HG03571 (cell line): ENCODE measurements around the gene FOXP4.

Experiments used
- ATAC-seq: cut with Tn5 transposase; IDR thresholded peaks from one replicate; pipeline ENCODE4 v1.9.1; 2021; ENCODE audit not compliant: unreplicated experiment

The FOXP4 gene

DNA sequence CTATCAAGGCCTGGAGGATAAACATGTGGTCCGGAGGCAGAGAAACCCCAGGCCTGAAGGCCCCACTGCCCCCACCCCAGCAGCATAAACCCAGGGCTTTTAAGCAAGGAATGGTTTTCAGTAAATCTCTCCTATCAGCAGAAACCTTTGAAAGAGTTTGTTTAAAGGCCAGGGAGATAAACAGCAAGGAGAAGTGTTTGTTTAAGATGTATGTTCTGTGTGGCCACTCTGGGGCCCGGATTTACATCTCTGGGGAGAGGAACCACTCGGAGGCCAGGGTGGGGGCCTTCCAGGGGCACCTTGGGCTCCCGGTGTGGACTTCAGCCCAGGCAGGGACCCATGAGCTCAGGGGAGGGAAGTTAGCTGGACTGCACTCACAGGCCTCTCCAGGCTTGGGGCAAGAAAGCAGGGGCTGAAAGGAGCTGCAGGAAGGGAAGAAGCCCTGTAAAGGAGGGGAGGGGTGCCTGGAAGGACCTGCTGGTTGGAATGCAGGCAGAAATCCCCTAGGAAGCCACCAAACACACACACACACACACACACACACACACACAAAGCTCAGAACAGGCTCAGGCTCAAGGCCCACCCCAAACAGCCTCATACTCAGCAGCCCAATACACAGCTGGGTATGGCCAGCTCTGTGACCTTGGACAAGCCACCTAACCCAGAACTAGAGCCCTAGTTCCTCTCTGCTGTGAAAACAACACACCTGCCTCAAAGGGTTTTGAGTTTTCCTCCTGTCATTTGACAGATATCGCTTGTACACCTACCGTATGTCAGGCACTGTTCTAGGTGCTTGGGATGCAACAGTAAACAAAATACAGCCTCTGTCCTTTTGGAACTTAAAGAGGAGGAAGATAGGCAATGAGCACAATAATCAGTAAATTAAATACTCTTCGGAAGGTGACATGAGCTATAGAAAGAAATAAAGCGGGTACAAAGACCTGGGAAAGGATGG lies 26.2 kb upstream of the FOXP4 start:
- ATAC-seq, result no peak

DNA sequence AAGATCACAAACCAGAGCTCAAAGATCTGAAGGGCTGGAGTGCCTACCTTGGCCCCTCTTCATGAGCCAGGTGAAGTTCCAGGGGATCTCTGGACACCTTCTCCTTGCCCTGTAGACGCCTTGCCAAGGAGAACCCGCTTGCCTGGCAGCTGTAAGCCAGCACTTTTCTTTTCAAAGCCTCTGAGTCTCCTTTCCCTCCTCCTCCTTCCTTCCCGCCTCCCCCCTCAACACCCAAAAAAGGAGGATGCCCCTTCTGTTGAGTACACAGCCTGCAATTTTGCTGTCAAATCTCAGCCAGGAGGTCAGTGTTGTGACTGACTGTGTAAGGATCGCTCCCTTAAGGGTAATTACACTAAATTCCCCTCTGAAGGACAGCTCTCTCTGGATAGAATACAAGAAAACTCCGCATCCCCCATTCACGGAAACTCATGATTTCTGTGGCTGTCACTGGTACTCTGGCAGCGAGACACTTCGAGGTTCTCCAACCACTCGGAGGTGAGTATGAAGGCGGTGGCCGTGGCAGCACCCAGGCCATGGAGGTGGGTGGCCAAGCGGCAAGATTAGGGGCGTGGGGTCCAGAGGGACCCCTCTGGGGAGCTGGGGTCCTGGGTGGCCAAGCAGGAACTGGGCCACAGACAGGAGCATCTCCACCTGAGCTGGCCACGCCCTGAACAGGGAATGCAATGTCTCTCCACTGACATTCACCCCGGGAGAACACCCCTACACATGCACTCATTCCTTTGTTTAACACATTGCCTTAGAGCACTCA lies 23.2 kb upstream of the FOXP4 start:
- no peak for ATAC-seq

DNA sequence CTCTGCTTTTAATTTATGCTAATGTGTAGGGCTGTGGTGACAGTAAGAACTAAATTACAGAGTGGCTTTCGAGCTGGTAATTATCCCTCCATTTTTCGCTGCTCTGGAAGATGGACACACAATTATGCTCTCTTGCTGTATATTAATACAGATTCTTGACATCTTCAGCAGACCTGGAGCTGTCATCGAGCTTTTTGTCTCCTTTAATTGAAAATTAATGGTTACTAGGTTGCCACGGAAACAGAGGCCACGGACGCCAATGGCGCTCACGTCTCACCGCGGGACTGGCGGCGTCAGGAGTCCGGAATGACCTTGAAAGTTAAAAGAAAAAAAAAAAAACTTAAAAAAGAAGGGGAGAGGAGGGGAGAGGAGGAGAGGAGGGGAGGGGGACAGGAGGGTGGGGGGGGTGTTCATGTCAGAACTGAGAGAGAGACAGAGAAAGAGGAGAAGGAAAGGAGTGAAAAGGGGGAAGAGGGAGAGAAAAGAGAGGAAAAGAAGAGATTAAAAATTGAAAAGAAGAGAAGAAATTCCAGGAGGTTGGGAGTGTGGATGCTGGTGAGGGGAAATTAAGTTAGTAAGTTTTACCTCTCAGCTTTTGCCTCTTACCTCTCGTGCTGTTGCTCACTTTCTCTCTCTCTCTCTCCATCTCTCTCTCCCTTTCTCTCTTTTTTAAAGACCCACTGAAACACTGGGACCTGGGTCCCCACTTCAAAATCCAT lies 22.1 kb upstream of the FOXP4 start:
- ATAC-seq, result no peak

DNA sequence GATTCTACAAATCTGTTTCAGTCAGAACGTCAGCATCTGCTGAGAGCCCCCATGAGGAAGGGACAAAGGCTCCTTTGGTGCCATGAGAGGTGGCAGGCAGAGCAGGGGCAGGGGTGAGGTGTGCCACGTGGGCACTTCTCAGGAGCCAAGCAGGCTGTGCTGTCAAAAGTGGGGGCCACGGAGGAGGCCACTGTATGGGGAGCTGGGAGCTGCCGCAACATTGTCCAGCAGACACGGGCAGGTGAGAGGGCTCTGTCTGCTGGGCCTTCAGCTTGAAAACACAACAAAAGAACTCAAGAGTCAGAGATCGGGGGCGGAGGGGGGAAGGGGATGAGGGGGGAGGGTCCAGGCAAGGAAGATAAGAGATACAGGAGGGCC lies 21.6 kb upstream of the FOXP4 start:
- ATAC-seq, result no peak

DNA sequence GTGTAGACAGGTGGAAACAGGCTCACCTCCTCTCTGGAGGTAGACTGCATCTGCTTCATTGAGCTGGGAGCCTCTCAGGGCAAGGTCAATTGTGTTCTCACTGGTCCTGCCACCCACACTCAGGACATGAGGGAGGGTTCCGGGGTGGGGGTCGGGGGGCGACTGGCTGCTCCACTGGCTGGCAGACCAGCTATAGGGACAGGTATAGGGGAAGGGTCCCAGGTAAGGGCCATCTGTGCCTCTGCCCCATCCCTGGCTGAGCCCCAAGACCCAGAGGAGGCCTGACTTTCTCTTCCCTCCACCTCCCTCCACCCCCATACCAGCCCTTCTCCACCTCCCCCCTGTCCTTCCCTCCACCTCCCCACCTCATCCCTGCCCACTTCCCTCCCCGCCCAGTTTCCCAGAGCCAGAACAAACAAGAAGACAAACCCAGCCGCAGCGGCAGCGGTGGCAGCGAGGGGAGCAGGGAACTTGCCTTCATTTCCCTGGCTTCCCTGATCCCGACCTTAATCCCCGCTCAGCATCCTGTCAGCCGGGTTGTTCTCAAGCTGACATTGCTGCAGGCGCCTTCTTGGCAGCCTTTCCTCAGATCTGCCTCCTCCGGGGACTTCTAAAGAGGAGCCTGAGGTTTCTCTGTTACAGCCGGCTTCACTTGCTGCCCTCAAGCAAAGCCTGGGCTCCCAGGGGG lies 18.3 kb upstream of the FOXP4 start:
- ATAC-seq, result no peak

DNA sequence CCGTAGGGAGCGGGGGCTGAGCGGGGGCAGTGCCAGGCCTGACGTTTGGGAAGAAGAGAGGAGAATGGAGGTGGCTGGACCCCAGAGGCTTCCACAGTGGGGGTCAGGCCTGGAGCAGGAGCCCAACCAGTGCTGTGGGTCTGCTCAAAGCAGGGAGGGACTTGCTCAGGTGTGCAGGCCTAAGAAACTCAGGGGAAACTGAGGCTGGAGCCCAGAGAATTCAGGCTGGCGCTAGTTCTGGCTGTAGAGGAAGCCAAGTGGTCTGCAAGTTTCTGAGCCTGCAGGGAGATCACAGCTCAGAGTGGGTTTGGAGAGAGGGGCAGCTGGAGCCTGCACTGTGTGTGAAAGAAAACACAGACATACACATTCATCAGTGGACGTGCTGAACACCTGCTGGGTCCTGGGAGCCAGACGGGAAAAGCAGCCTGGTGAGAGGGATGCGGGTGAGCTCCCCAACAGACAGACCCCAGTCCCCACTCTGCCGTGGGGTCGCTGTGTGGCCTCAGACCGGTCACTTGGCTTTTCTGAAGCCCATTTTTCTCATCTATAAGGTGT lies 17.7 kb upstream of the FOXP4 start:
- no peak for ATAC-seq

DNA sequence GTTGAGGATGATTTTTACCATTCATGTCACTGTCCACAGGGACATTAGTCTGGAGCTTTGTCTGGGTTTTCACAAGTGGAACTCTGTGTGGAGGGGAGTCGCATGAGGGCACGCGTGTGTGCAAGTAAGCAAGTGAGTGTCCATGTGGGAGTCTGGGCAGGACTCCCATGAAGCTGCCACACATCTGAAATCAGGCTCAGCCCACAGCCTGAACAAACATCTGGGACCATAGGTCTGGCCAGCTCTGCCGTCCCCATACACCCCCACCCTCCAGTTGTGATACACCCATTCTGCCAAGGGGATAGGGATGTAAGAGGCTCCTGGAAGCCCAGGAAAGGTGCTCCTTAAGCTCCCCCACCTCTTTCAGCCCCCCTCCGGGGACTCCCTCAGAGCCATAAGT lies 17.1 kb upstream of the FOXP4 start:
- ATAC-seq, result no peak

DNA sequence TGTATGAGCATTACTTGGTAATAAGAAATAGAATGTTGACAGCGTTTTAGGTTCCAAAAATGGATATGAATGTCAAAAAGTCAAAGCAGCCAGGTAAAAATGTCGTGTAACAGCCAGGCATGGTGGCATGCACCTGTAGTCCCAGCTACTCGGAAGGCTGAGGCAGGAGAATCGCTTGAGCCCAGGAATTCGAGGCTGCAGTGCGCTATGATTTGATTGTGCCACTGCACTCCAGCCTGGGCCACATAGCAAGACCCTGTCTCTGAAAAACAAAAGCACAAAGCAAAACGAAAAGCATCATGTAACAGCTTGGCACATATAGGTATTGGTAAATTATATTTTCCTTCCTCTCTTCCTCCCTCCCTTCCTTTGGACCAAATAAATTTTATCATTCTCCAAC lies 16.2 kb upstream of the FOXP4 start:
- no peak for ATAC-seq

DNA sequence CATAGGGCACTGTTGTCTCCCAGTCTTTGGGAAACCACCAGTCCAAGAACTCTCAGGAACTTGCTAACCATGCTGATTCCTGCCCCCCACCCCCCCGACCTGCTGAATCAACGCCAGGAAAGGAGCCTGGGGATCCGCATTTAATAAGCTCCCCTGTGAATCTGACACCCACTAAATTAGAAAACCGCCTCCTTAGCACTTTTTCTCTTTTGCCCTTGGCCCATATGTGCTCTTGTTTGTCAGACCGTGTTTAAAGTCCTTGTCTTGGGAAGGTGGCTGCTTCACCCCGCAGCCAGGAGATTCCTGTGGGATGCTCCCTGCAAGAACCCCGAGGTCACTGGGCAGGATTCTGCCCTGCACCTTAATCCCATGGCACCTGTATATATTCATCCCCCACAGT lies 15.7 kb upstream of the FOXP4 start:
- ATAC-seq, result no peak

DNA sequence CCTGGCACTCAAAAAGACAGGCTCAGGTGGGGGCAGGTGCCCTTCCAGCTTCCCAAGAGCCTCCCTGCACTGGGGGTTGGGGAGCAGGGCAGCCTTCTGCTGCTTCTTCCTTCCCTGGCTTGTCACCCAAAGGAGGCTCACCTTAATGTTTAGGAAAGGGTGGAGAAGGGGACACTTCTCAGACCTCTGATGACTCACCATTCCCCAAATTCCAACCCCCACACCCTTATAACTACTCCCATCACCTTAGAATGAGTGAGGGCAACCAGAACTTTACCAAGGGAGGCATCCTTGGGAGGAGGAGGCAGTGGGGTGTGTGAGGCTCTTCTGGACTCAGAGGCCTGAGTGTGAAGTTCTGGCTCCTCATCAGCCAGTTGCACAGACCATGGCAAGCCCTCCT lies 15.2 kb upstream of the FOXP4 start:
- ATAC-seq, result no peak

DNA sequence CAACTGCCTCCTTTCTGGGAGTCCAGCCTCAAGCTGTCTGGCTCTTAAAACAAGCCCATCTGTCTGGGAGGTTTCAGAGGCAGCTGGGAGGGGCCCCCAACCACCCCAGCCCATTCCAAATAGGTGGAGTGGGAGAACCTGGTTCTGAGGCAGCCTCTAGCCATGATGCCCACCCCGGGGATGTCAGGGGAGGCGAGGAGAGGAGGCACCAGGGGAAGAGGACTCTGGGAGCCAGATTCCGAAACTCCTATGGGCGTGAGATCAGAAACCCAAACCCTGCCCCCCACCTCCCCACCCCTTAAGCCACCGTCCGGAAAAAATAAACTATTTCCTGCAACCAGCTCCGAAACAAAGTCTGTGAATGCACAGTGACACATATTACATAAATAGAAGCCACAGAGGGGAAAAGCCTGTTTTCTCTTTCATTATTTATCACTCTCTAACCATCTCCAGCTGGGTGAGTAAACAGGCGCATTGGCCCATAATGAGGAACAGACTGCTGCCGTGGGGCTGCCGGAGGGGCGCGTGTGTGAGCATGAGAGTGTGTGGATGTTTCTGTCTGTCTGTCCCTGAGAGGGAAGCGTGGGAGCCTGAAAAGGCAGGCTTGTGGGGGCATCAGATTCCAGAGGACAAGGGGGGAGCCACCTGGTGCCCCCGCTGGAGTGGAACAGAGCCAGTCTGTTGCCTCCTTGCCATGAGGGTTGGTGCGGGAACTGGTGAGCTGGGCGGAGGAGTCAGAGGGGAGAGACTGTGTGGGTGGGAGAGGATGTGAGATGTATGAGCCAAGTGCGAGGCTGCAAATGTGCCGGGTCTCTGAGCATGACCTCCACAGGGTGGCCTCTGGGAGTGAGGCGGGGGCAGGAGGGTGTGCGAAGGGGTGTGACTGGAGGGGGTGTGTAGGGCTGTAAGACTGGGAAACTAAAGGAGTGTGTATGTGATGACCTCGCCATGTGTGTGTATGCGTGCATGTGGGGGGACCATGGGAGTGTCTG lies 14.3 kb upstream of the FOXP4 start:
- ATAC-seq, result peak; percentile 89

DNA sequence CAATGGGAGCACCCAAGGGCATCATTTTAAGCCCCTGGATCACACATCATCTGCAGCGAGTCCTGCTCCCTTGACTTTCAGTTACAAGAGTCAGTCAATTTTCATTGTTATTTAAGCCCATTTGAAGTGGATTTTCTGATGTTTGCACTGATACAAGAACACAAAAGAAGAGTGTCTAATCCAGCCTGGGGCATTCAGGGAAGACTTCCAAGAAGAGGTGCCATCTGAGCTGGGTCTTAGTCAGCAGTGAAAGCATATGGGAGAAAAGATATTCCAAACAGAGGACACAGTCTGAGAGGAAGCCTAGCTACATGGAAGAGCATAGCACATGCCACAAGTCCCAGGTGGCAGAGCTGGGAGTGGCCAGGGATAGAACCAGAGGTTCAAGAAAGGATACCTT lies 10.4 kb upstream of the FOXP4 start:
- no peak for ATAC-seq

DNA sequence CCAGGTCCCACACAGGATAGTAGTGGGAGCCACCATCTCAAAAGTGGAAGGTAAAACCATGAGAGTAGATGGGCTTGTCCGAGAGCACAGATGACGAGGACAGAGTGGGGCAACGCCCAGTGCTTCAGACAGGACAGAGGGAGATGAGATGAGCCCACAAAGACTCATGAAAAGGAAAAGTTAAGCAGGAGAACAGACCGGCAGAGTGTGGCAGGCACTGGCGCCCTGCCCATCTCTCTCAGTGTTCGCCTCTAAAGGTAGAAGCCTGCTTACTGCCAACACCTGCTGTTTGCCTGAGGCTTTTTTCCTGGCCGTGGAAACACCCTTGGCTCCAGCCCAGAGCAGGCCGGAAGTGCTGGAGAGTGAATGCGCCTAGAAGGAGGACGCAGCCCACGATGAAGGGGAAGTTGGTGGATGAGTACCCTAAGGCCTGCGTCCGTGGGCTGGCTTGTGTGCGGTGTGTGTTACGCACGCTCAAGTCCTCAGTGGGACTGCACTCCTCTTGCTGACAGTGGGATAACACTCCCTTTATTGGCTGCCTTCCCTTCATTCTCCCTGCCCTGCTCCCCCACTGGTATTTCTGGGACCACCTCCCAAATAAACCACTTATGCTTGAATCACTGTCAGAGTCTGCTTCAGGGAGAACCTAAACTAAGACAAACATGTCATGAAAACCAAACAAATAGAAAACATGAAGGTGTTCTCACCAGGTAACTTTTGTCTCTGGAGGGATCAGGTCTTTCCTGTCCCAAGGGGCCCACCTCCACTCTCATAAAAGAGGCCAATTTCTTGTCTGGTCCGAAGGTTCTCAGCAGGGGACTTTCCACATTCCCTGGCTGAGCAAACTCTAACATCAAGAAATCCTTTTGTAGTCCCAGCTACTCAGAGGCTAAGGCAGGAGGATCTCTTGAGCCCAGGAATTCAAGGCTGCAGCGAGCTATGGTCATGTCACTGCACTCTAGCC lies 9.1 kb upstream of the FOXP4 start:
- ATAC-seq, result no peak

DNA sequence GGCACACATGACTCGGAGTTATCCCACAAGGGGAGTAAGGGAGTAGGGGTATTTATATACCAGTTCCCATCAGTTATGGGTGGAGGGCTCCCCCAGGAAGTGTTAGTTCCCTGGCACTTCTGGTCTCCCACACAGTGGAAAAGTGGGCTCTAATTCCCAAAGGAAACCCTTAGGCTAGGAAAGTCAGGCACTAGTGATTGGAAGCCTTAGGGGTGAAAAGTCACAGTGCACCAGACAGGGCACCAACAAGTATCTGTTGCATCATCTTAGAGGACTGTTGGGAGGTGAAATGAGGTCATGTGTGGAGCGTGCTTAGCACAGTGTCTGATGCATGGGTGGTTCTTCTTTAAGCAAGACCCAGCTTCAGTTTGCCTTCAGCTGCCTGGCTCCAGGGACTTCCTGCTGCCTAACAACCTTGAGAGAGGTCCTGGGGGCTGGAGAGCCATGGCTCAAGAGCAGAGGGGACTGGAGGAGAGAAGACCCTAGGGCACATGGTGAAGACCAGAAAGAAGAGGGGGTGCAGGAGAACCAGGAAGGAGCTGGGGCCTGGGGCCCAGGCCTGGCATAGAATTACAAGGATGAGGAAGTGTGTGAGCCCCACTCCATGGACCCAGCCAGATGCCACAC lies 7.5 kb upstream of the FOXP4 start:
- ATAC-seq, result no peak

DNA sequence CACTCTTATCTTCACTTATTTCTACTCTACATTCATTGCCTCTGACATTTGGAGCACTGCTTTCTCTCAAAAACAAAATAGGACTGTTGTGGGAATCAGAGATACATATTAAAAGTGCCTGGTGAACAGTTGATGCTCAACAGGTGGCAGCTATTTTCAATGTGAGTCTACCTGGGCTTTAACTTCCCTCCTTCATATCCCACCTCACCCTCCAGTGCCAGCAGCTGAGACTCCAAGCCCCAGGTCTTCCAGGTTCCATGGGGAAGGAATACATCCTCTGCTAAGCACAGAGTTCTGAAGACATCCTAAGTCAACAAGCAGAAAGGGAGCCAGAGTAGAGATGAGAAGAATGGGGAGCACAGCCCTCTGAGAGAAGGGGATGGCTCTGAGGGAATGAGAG lies 7.0 kb upstream of the FOXP4 start:
- no peak for ATAC-seq

DNA sequence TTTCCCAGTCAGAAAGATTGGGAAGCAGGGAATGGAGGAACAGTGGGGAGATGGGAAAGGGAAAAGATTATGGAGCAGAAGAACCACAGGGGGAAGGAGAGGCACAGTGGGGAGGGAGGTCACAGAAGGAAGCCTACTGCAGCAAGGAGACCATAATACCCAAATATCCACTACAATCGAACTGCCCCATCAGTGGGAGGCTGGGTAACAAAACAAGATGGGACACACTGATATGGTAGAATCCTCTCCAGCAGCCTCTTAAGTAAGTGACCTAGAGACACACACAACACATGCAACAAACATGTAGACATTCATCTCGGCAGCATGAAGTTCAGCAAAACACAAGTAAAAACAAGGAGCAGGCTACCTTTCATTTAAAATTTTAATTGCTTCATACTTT lies 4.8 kb upstream of the FOXP4 start:
- ATAC-seq, result no peak

DNA sequence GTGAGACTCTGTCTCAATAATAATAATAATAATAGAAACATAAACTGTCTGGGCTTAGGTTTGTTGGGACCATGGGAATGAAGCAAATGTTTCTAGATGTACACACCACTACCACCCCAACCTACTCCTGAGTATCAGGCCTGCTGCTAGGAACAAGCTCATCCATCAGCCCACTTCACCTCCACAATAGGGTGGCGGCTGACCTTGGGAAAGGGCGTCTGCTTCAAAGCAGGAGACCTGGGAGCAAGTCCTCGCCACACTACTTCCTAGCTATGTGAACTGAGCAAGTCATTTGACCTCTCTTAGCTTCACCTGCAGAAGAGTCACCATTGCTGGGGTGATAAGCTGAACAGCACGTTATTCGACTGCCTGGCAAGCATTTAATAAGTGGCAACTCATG lies 3.1 kb upstream of the FOXP4 start:
- no peak for ATAC-seq

DNA sequence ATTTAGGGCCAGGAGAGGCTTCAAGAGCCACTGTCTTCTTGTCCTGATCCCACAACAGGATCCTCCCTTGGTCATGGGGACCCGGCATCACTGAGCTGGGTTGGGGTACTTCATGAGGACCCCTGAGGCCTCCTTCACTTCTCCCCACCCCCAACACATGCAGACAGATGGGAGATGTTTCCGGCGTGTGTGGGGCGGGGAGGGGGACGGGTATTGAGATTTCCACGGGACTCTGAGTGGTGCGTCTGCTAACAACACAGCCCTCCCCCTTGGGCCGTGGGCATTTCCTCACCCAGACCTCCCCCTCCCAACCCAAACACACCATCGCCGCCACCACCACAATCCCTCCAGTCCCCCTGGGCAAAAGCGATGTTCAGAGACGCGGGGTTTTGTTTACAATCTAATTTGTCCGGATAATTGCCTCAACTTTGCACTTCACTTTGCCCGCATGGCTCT lies 906 bp upstream of the FOXP4 start:
- no peak for ATAC-seq
